ENCODE data around the gene RAB7B.

DNA sequence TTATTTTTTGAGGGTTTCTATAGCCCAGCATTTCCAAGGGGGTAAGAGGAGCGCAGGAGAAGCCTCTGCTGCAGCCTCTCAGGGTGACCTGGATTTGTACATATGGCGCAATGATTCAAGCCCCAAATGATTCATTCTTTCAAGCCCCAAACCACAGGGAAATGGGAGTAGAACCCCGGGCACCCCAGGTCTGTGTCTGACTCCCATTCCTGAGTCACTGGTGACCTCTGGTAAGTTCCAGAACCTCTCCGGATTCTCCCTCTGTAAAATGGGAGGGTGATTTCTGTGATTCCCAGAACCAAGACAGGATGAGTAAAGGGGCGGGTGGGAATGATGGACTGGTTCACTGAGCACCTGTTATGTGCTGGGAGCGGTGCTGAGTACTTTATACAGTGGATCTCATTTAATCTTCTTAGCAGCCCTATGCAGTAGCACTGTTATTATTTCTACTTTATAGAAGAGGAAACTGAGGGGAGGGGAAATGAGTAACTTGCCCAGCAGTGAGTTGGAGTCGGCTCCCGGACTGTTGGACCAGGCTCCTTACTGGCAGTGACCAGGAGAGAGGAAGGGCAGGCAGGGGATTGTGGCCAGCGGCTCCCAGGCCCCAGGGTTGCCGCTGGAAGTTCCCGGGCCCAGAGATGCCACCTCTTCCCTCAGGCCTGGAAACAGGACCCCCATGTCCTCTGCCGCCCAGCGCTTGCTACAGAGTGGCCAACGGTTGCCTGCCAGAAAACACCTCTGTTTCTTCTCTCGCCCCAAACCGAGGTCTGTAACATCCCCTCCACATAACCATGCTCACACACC is 39.6 kb downstream of the RAB7B start:
- TF ChIP-seq POLR2A (IDR thresholded peaks at IDR 0.05; ENCODE audit: low read length): no peak
- no peak for TF ChIP-seq GATA1 (IDR thresholded peaks at IDR 0.05; ENCODE audit: low read depth, low read length)
